SK-N-SH (cell line): Measurements from ENCODE around the gene FFAR4.

ENCODE experiments used
- CTCF ChIP-seq: fragments of 200-600 bp; sonication (generic); IDR thresholded peaks from 2 replicates; pipeline ENCODE4 v1.6.1; 2017; ENCODE audit warnings: antibody characterized with exemption, mild to moderate bottlenecking, moderate library complexity
- EP300 ChIP-seq, 2 experiments: IDR thresholded peaks; 2 replicates each; pipeline versions ENCODE4 v1.4.0 to v1.6.1; 2012; ENCODE audit warnings: borderline replicate concordance in 1 of 2, low read depth in 1 of 2, low read length in 1 of 2
- EZH2phosphoT487 ChIP-seq: fragments of 200-600 bp; sonication (generic); IDR thresholded peaks from 2 replicates; pipeline ENCODE4 v1.6.1; 2017; ENCODE audit warnings: low read depth, mixed run types, mild to moderate bottlenecking, antibody characterized with exemption, moderate library complexity, borderline replicate concordance
- FOXM1 ChIP-seq: IDR thresholded peaks from 2 replicates; pipeline ENCODE4 v1.4.0; 2012; ENCODE audit warnings: low read depth, mild to moderate bottlenecking
- MXI1 ChIP-seq: IDR thresholded peaks from 2 replicates; pipeline ENCODE4 v1.6.1; 2012; ENCODE audit warnings: mild to moderate bottlenecking, low read depth, low read length, improper control_type of control experiment
- PBX3 ChIP-seq: IDR thresholded peaks from 2 replicates; pipeline ENCODE4; 2012
- SIN3A ChIP-seq: IDR thresholded peaks from 2 replicates; pipeline ENCODE4 v1.6.1; 2012; ENCODE audit warnings: low read depth, mild to moderate bottlenecking, low read length, moderate library complexity, borderline replicate concordance
- SMC3 ChIP-seq: IDR thresholded peaks from 2 replicates; pipeline ENCODE4 v1.6.1; 2012; ENCODE audit warnings: low read depth, low read length, improper control_type of control experiment
- USF2 ChIP-seq: fragments of 150-350 bp; IDR thresholded peaks from 2 replicates; pipeline ENCODE4 v1.6.1; 2017; ENCODE audit warnings: antibody characterized with exemption, low read length, low read depth, borderline replicate concordance

GRCh38 chr10:93579089-93579488 is 12.6 kb downstream of the FFAR4 start:
- TF ChIP-seq PBX3 (no peak), SMC3 (no peak), CTCF (no peak), EP300 (IDR thresholded peaks at IDR 0.05; ENCODE audit: borderline replicate concordance in 1 of 2, low read depth in 1 of 2, low read length in 1 of 2) (no peak), FOXM1 (no peak), MXI1 (no peak), SIN3A (no peak), EZH2phosphoT487 (no peak), USF2 (no peak)
